HEK293 (cell line): ENCODE results near the gene NAPB.

Source experiments
- GLIS2 ChIP-seq: fragments of 450-650 bp; formaldehyde crosslinking; IDR thresholded peaks from 2 replicates; pipeline ENCODE4 v1.5.1; 2016; ENCODE audit warnings: missing biosample characterization, missing genetic modification characterization
- PRDM1 ChIP-seq: fragments of 450-650 bp; formaldehyde crosslinking; IDR thresholded peaks from 2 replicates; pipeline ENCODE4; 2016; ENCODE audit warnings: missing biosample characterization, missing genetic modification characterization
- SETDB1 ChIP-seq: IDR thresholded peaks from one replicate; pipeline ENCODE4 v1.6.1; 2017; ENCODE audit warnings: mild to moderate bottlenecking, low read length, moderate library complexity, mixed read lengths; ENCODE audit not compliant: insufficient read length
- TSHZ1 ChIP-seq: fragments of 450-650 bp; formaldehyde crosslinking; IDR thresholded peaks from 2 replicates; pipeline ENCODE4 v1.5.1; 2016; ENCODE audit warnings: missing biosample characterization, missing genetic modification characterization, borderline replicate concordance
- ZBTB1 ChIP-seq: fragments of 450-650 bp; formaldehyde crosslinking; IDR thresholded peaks from 2 replicates; pipeline ENCODE4 v1.5.1; 2016; ENCODE audit warnings: missing biosample characterization, missing genetic modification characterization
- ZBTB21 ChIP-seq: fragments of 450-650 bp; formaldehyde crosslinking; IDR thresholded peaks from 2 replicates; pipeline ENCODE4 v1.5.1; 2017; ENCODE audit warnings: missing biosample characterization, missing genetic modification characterization
- ZNF146 ChIP-seq: fragments of 450-650 bp; formaldehyde crosslinking; IDR thresholded peaks from 2 replicates; pipeline ENCODE4 v1.5.1; 2016; ENCODE audit warnings: missing biosample characterization, missing genetic modification characterization
- ZNF16 ChIP-seq: fragments of 450-650 bp; formaldehyde crosslinking; IDR thresholded peaks from 2 replicates; pipeline ENCODE4 v1.5.1; 2016; ENCODE audit warnings: low read depth, missing biosample characterization, missing genetic modification characterization
- ZNF223 ChIP-seq: fragments of 450-650 bp; formaldehyde crosslinking; IDR thresholded peaks from 2 replicates; pipeline ENCODE4 v1.5.1; 2016; ENCODE audit warnings: missing biosample characterization, missing genetic modification characterization
- ZNF23 ChIP-seq: fragments of 450-650 bp; formaldehyde crosslinking; IDR thresholded peaks from 2 replicates; pipeline ENCODE4 v1.5.1; 2016; ENCODE audit warnings: missing biosample characterization, missing genetic modification characterization, borderline replicate concordance
- ZNF248 ChIP-seq: fragments of 450-650 bp; formaldehyde crosslinking; IDR thresholded peaks from 2 replicates; pipeline ENCODE4 v1.5.1; 2017; ENCODE audit warnings: missing biosample characterization, missing genetic modification characterization
- ZNF354C ChIP-seq: fragments of 450-650 bp; formaldehyde crosslinking; IDR thresholded peaks from 2 replicates; pipeline ENCODE4 v1.5.1; 2016; ENCODE audit warnings: missing biosample characterization, missing genetic modification characterization, low read depth, borderline replicate concordance
- ZNF426 ChIP-seq: fragments of 450-650 bp; formaldehyde crosslinking; IDR thresholded peaks from 2 replicates; pipeline ENCODE4 v1.5.1; 2017; ENCODE audit warnings: missing biosample characterization, missing genetic modification characterization, mild to moderate bottlenecking, inconsistent platforms, moderate library complexity
- ZNF433 ChIP-seq: fragments of 450-650 bp; formaldehyde crosslinking; IDR thresholded peaks from 2 replicates; pipeline ENCODE4 v1.5.1; 2016; ENCODE audit warnings: missing biosample characterization, missing genetic modification characterization, low read depth
- ZNF501 ChIP-seq: fragments of 450-650 bp; formaldehyde crosslinking; IDR thresholded peaks from 2 replicates; pipeline ENCODE4 v1.5.1; 2016; ENCODE audit warnings: missing biosample characterization, missing genetic modification characterization
- ZNF692 ChIP-seq: fragments of 450-650 bp; formaldehyde crosslinking; IDR thresholded peaks from 2 replicates; pipeline ENCODE4 v1.5.1; 2016; ENCODE audit warnings: missing biosample characterization, missing genetic modification characterization
- ZNF704 ChIP-seq: fragments of 450-650 bp; formaldehyde crosslinking; IDR thresholded peaks from 2 replicates; pipeline ENCODE4 v1.5.1; 2016; ENCODE audit warnings: missing biosample characterization, missing genetic modification characterization
- ZNF76 ChIP-seq: fragments of 450-650 bp; formaldehyde crosslinking; IDR thresholded peaks from 2 replicates; pipeline ENCODE4; 2016; ENCODE audit warnings: low read depth, missing biosample characterization, missing genetic modification characterization, borderline replicate concordance
- ZNF777 ChIP-seq: fragments of 450-650 bp; formaldehyde crosslinking; IDR thresholded peaks from 2 replicates; pipeline ENCODE4 v1.5.1; 2017; ENCODE audit warnings: missing biosample characterization, missing genetic modification characterization, borderline replicate concordance
- TF ChIP-seq, protein P1 (sequence below): fragments of 450-650 bp; formaldehyde crosslinking; IDR thresholded peaks from 2 replicates; pipeline ENCODE4 v1.5.1; 2016; ENCODE audit warnings: missing biosample characterization, missing genetic modification characterization
- TF ChIP-seq, protein P2 (sequence below): fragments of 450-650 bp; formaldehyde crosslinking; IDR thresholded peaks from 2 replicates; pipeline ENCODE4 v1.5.1; 2016; ENCODE audit warnings: missing biosample characterization, missing genetic modification characterization
- TF ChIP-seq, protein P3 (sequence below): fragments of 450-650 bp; formaldehyde crosslinking; IDR thresholded peaks from 2 replicates; pipeline ENCODE4 v1.5.1; 2017; ENCODE audit warnings: missing biosample characterization, missing genetic modification characterization
- TF ChIP-seq, protein P4 (sequence below): fragments of 450-650 bp; formaldehyde crosslinking; IDR thresholded peaks from 2 replicates; pipeline ENCODE4 v1.5.1; 2017; ENCODE audit warnings: missing biosample characterization, missing genetic modification characterization

Gene NAPB

GRCh38 chr20:23420943-23421931, at the start of gene NAPB (continued):
- no peak for TF ChIP-seq ZNF354C (tag by site-specific recombination)
- TF ChIP-seq, protein P1, sequence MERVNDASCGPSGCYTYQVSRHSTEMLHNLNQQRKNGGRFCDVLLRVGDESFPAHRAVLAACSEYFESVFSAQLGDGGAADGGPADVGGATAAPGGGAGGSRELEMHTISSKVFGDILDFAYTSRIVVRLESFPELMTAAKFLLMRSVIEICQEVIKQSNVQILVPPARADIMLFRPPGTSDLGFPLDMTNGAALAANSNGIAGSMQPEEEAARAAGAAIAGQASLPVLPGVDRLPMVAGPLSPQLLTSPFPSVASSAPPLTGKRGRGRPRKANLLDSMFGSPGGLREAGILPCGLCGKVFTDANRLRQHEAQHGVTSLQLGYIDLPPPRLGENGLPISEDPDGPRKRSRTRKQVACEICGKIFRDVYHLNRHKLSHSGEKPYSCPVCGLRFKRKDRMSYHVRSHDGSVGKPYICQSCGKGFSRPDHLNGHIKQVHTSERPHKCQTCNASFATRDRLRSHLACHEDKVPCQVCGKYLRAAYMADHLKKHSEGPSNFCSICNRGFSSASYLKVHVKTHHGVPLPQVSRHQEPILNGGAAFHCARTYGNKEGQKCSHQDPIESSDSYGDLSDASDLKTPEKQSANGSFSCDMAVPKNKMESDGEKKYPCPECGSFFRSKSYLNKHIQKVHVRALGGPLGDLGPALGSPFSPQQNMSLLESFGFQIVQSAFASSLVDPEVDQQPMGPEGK = peak; percentile 73
- no peak for TF ChIP-seq ZBTB21 (tag by site-specific recombination)
- TF ChIP-seq ZNF223 (tag by site-specific recombination) = no peak
- peak; percentile 92 for TF ChIP-seq GLIS2 (tag by site-specific recombination)
- TF ChIP-seq ZNF16 (tag by site-specific recombination) = no peak
- TF ChIP-seq ZNF433 (tag by site-specific recombination) = no peak
- TF ChIP-seq ZNF501 (tag by site-specific recombination) = peak; percentile 78; the same call in 1 of the 2 replicates
- TF ChIP-seq, protein P2, sequence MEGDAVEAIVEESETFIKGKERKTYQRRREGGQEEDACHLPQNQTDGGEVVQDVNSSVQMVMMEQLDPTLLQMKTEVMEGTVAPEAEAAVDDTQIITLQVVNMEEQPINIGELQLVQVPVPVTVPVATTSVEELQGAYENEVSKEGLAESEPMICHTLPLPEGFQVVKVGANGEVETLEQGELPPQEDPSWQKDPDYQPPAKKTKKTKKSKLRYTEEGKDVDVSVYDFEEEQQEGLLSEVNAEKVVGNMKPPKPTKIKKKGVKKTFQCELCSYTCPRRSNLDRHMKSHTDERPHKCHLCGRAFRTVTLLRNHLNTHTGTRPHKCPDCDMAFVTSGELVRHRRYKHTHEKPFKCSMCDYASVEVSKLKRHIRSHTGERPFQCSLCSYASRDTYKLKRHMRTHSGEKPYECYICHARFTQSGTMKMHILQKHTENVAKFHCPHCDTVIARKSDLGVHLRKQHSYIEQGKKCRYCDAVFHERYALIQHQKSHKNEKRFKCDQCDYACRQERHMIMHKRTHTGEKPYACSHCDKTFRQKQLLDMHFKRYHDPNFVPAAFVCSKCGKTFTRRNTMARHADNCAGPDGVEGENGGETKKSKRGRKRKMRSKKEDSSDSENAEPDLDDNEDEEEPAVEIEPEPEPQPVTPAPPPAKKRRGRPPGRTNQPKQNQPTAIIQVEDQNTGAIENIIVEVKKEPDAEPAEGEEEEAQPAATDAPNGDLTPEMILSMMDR (tag by site-specific recombination) = peak; percentile 90
- peak; percentile 97 for TF ChIP-seq ZNF76
- no peak for TF ChIP-seq PRDM1
- no peak for TF ChIP-seq ZNF23 (tag by site-specific recombination)
- TF ChIP-seq ZNF248 (tag by site-specific recombination) = no peak
- 0 out of 2 replicates have a peak, but pooled peaks have one; percentile 18 for TF ChIP-seq ZBTB1 (tag by site-specific recombination)
- TF ChIP-seq, protein P3, sequence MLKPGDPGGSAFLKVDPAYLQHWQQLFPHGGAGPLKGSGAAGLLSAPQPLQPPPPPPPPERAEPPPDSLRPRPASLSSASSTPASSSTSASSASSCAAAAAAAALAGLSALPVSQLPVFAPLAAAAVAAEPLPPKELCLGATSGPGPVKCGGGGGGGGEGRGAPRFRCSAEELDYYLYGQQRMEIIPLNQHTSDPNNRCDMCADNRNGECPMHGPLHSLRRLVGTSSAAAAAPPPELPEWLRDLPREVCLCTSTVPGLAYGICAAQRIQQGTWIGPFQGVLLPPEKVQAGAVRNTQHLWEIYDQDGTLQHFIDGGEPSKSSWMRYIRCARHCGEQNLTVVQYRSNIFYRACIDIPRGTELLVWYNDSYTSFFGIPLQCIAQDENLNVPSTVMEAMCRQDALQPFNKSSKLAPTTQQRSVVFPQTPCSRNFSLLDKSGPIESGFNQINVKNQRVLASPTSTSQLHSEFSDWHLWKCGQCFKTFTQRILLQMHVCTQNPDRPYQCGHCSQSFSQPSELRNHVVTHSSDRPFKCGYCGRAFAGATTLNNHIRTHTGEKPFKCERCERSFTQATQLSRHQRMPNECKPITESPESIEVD (tag by site-specific recombination) = no peak
- TF ChIP-seq SETDB1 = no peak
- TF ChIP-seq ZNF704 (tag by site-specific recombination) = no peak
- TF ChIP-seq TSHZ1 (tag by site-specific recombination) = no peak
- peak; percentile 55; the same call in 1 of the 2 replicates for TF ChIP-seq ZNF692 (tag by site-specific recombination)
- no peak for TF ChIP-seq ZNF777 (tag by site-specific recombination)
- no peak for TF ChIP-seq ZNF426 (tag by site-specific recombination)
- TF ChIP-seq ZNF146 (tag by site-specific recombination) = no peak
- TF ChIP-seq, protein P4, sequence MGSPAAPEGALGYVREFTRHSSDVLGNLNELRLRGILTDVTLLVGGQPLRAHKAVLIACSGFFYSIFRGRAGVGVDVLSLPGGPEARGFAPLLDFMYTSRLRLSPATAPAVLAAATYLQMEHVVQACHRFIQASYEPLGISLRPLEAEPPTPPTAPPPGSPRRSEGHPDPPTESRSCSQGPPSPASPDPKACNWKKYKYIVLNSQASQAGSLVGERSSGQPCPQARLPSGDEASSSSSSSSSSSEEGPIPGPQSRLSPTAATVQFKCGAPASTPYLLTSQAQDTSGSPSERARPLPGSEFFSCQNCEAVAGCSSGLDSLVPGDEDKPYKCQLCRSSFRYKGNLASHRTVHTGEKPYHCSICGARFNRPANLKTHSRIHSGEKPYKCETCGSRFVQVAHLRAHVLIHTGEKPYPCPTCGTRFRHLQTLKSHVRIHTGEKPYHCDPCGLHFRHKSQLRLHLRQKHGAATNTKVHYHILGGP = no peak
